Peyer's patch (tissue), 4 donors: Measurements from ENCODE around the gene PLK1.

Experiments
- POLR2A ChIP-seq, 2 donors: fragments of 450-650 bp; IDR thresholded peaks; one replicate each; pipeline ENCODE4 v1.5.1; 2017; ENCODE audit warnings: antibody characterized with exemption in 2 of 2, mild to moderate bottlenecking in 2 of 2, moderate library complexity in 2 of 2
- TF ChIP-seq, protein P1 (sequence below), 6 experiments: fragments of 450-650 bp in 4 of 6; fragments of 200-600 bp in 2 of 6; sonication (generic) in 1 of 6; IDR thresholded peaks; one replicate each; pipeline ENCODE4 v1.5.1; 2017 to 2019; ENCODE audit warnings: antibody characterized with exemption in 6 of 6, mild to moderate bottlenecking in 3 of 6, moderate library complexity in 1 of 6

DNA sequence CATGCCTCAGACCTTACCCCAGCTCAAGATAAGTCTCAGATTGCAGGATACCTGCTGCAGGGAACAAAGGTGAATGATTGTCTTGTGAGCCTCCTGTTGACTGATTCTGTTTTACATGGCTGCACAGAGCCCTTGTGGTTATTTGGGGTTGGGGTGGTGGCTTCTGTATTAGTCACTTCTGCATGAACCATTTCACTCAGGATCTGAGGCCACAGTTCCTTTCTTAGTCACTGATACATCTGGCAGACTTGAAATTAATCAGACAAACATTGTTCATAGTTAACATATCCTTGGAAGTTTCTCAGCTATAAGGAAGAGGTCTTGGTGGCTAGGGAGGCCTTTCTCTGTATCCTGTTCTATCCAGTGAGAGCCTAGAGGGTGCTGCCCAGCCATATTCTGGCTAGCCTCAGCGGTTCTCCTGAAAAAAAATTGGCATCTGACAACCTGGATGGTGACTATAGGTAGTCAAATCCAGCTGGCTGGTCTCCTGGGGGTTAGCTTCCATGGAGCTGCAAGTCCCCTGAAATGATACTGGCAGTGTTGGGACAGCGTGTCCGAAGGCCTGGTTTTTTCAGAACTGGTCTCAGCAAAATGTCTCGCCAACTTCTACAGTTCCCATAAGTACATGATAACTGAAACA lies 8.4 kb upstream of the PLK1 start:
- TF ChIP-seq, protein P1, sequence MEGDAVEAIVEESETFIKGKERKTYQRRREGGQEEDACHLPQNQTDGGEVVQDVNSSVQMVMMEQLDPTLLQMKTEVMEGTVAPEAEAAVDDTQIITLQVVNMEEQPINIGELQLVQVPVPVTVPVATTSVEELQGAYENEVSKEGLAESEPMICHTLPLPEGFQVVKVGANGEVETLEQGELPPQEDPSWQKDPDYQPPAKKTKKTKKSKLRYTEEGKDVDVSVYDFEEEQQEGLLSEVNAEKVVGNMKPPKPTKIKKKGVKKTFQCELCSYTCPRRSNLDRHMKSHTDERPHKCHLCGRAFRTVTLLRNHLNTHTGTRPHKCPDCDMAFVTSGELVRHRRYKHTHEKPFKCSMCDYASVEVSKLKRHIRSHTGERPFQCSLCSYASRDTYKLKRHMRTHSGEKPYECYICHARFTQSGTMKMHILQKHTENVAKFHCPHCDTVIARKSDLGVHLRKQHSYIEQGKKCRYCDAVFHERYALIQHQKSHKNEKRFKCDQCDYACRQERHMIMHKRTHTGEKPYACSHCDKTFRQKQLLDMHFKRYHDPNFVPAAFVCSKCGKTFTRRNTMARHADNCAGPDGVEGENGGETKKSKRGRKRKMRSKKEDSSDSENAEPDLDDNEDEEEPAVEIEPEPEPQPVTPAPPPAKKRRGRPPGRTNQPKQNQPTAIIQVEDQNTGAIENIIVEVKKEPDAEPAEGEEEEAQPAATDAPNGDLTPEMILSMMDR (IDR thresholded peaks at IDR 0.05), result no peak
- no peak for TF ChIP-seq POLR2A (IDR thresholded peaks at IDR 0.05)
